ENCODE data around the gene CRB1. TPM values are rescaled to one million over a fixed set of nuclear protein-coding genes. Genes with fewer than 3 reads are reported as not detected.
A peak's percentile ranks its signal among the peaks of the same experiment; 100 is the strongest.

Gene CRB1
- polyA plus RNA-seq, 1 donor from 2014 or later = 2.3 TPM

- Histone ChIP-seq H3F3A (ENCODE audit: insufficient read depth, low read length, poor library complexity, severe bottlenecking) (no peaks in the 10 kb centered on the region), H3K27me3 (ENCODE audit: insufficient read depth, low read depth, low read length) (no peaks in the 10 kb centered on the region), H3K4me2 (ENCODE audit: low read length) (no peak overlapping the region), H3K9me2 (ENCODE audit: insufficient read depth, low read length) (no peaks in the 10 kb centered on the region), H3K9me3 (ENCODE audit: low read length) (no peaks in the 10 kb centered on the region), H3K9ac (ENCODE audit: low read length) (no peak overlapping the region), H3K27ac (ENCODE audit: low read length) (no peak overlapping the region), H2AFZ (ENCODE audit: low read depth, low read length) (no peak overlapping the region), H4K20me1 (ENCODE audit: insufficient read depth) (no peaks in the 10 kb centered on the region), H3K36me3 (ENCODE audit: insufficient read depth, low read length) (no peaks in the 10 kb centered on the region), H3K79me2 (replicated peaks; ENCODE audit: insufficient read depth, low read length) (no peaks in the 10 kb centered on the region), H3K4me3 (ENCODE audit: low read length) (no peak overlapping the region)
- no peak for TF ChIP-seq EP300 (conservative IDR thresholded peaks at IDR 0.05; ENCODE audit: poor library complexity, severe bottlenecking)
- no peak for TF ChIP-seq POLR2AphosphoS5 (IDR thresholded peaks at IDR 0.05)
- TF ChIP-seq MXI1 (conservative IDR thresholded peaks at IDR 0.05; ENCODE audit: poor library complexity, severe bottlenecking) = no peak
- peak; percentile 75 for TF ChIP-seq RAD21 (conservative IDR thresholded peaks at IDR 0.05)
- no peak for TF ChIP-seq EZH2 (IDR thresholded peaks at IDR 0.05; ENCODE audit: borderline replicate concordance, insufficient read depth, low read length, poor library complexity, severe bottlenecking)
- peak; percentile 72 for TF ChIP-seq SMC3 (conservative IDR thresholded peaks at IDR 0.05; ENCODE audit: poor library complexity)
- no peak for TF ChIP-seq TAF1 (IDR thresholded peaks at IDR 0.05; ENCODE audit: low read depth)
- peak; percentile 72 for TF ChIP-seq CTCF (IDR thresholded peaks at IDR 0.05; ENCODE audit: poor library complexity, severe bottlenecking)
- TF ChIP-seq REST (IDR thresholded peaks at IDR 0.05; ENCODE audit: borderline replicate concordance) = no peak
These were observed 59.8 kb downstream of the CRB1 start for GRCh38 chr1:197327776-197328364.

GRCh38 chr1:197330213-197330612, 62.2 kb downstream of the CRB1 start:
- Histone ChIP-seq H3K9me3 (ENCODE audit: low read length) (no peaks in the 10 kb centered on the region), H3K79me2 (replicated peaks; ENCODE audit: insufficient read depth, low read length) (no peaks in the 10 kb centered on the region), H3K9ac (ENCODE audit: low read length) (no peak overlapping the region), H2AFZ (ENCODE audit: low read depth, low read length) (no peak overlapping the region), H3K36me3 (ENCODE audit: insufficient read depth, low read length) (no peaks in the 10 kb centered on the region), H3F3A (ENCODE audit: insufficient read depth, low read length, poor library complexity, severe bottlenecking) (no peaks in the 10 kb centered on the region), H3K27ac (ENCODE audit: low read length) (no peak overlapping the region), H3K4me2 (ENCODE audit: low read length) (no peak overlapping the region), H3K27me3 (ENCODE audit: insufficient read depth, low read depth, low read length) (no peaks in the 10 kb centered on the region), H4K20me1 (ENCODE audit: insufficient read depth) (no peaks in the 10 kb centered on the region), H3K9me2 (ENCODE audit: insufficient read depth, low read length) (no peaks in the 10 kb centered on the region), H3K4me3 (ENCODE audit: low read length) (no peak overlapping the region)
- TF ChIP-seq EP300 (conservative IDR thresholded peaks at IDR 0.05; ENCODE audit: poor library complexity, severe bottlenecking) = no peak
- TF ChIP-seq REST (IDR thresholded peaks at IDR 0.05; ENCODE audit: borderline replicate concordance) = no peak
- no peak for TF ChIP-seq MXI1 (conservative IDR thresholded peaks at IDR 0.05; ENCODE audit: poor library complexity, severe bottlenecking)
- no peak for TF ChIP-seq CTCF (IDR thresholded peaks at IDR 0.05; ENCODE audit: poor library complexity, severe bottlenecking)
- TF ChIP-seq POLR2AphosphoS5 (IDR thresholded peaks at IDR 0.05) = no peak

Data from neural cell (in vitro differentiated cells).